ENCODE measurements around the gene MTURN. TPM values are rescaled to one million over a fixed set of nuclear protein-coding genes. Genes with fewer than 3 reads are reported as not detected.

The MTURN gene
- total and polyA plus RNA-seq, 10 of the 15 experiments (the other 5 are each of a cell fraction or from before 2014, with no cell fraction given): 0.52 to 5.0 (median 3.3) TPM

DNA sequence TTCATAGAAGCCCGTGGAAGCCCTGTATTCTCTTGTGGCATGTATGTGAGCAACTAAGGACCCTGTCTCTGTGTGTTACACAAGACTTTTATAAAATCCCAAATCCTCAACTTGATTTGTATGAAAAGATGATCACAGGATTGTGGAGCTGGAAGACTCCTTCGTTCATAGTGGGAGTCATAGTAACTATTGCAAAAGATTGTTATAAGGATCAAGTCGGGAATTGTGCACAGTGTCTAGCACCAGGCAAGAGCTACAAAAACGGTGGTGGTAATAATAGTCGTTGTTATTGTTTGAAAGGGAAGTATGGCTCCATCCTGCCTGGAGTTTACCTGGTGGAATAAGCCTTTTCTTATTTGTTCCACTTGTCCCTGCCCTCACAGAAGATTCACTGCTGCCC, 42.8 kb upstream of the MTURN start:
- TF ChIP-seq MYB (IDR thresholded peaks at IDR 0.05; ENCODE audit: borderline replicate concordance, low read depth, low read length) (no peak), IKZF1 (conservative IDR thresholded peaks at IDR 0.05) (no peak), NFXL1 (IDR thresholded peaks at IDR 0.05; ENCODE audit: borderline replicate concordance) (no peak), SMARCA5 (IDR thresholded peaks at IDR 0.05) (no peak), YY1 (IDR thresholded peaks at IDR 0.05; ENCODE audit: low read depth, low read length) (no peak), RCOR1 (conservative IDR thresholded peaks at IDR 0.05; ENCODE audit: low read depth, low read length) (no peak)
- TF ChIP-seq, protein P1, sequence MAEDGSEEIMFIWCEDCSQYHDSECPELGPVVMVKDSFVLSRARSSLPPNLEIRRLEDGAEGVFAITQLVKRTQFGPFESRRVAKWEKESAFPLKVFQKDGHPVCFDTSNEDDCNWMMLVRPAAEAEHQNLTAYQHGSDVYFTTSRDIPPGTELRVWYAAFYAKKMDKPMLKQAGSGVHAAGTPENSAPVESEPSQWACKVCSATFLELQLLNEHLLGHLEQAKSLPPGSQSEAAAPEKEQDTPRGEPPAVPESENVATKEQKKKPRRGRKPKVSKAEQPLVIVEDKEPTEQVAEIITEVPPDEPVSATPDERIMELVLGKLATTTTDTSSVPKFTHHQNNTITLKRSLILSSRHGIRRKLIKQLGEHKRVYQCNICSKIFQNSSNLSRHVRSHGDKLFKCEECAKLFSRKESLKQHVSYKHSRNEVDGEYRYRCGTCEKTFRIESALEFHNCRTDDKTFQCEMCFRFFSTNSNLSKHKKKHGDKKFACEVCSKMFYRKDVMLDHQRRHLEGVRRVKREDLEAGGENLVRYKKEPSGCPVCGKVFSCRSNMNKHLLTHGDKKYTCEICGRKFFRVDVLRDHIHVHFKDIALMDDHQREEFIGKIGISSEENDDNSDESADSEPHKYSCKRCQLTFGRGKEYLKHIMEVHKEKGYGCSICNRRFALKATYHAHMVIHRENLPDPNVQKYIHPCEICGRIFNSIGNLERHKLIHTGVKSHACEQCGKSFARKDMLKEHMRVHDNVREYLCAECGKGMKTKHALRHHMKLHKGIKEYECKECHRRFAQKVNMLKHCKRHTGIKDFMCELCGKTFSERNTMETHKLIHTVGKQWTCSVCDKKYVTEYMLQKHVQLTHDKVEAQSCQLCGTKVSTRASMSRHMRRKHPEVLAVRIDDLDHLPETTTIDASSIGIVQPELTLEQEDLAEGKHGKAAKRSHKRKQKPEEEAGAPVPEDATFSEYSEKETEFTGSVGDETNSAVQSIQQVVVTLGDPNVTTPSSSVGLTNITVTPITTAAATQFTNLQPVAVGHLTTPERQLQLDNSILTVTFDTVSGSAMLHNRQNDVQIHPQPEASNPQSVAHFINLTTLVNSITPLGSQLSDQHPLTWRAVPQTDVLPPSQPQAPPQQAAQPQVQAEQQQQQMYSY (CRISPR knock-in tag; IDR thresholded peaks at IDR 0.05): no peak
- TF ChIP-seq, protein P2, sequence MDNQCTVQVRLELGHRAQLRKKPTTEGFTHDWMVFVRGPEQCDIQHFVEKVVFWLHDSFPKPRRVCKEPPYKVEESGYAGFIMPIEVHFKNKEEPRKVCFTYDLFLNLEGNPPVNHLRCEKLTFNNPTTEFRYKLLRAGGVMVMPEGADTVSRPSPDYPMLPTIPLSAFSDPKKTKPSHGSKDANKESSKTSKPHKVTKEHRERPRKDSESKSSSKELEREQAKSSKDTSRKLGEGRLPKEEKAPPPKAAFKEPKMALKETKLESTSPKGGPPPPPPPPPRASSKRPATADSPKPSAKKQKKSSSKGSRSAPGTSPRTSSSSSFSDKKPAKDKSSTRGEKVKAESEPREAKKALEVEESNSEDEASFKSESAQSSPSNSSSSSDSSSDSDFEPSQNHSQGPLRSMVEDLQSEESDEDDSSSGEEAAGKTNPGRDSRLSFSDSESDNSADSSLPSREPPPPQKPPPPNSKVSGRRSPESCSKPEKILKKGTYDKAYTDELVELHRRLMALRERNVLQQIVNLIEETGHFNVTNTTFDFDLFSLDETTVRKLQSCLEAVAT (IDR thresholded peaks at IDR 0.05): no peak
- BruUV-seq (replicated peaks): no TSS peak
- CTCF ChIA-PET: interaction anchor here (0.6 to 1.3 kb wide), 3 partner anchors 21 to 30 kb away, joined by 3 to 4 read pairs (median 3); no protein-coding TSS in a partner anchor
- WGBS (ENCODE audit: insufficient coverage, insufficient replicate concordance, low lambda C conversion rate, missing lambda C conversion rate): 68% methylated on average over 5 of the region's 5 CpGs
- SMC1A ChIA-PET (ENCODE audit: uncharacterized antibody, unreplicated experiment): interaction anchor here (1.3 kb wide), 2 partner anchors 10 to 16 kb away, joined by 3 read pairs; no protein-coding TSS in a partner anchor
- H2AFZ ChIP-seq (ENCODE audit: control insufficient read depth, low read depth, low read length): no peak overlapping the region
- intact Hi-C loops (cut with micrococcal nuclease; ENCODE audit: unreplicated experiment) (no loop called here), in situ Hi-C loops (cut with MboI) (no loop called here)
- POLR2A ChIA-PET: no interaction called here
- H3K4me3 ChIP-seq: no peak overlapping the region
- no peak for ATAC-seq
- no peaks in the 10 kb centered on the region for H3K36me3 ChIP-seq (ENCODE audit: control insufficient read depth in 2 of 2, insufficient read depth in 2 of 2, low read length in 1 of 2)
- H3K4me2 ChIP-seq (ENCODE audit: control insufficient read depth, insufficient read depth): no peak overlapping the region
- no peaks in the 10 kb centered on the region for H3K27me3 ChIP-seq (replicated peaks in 1 of 2; ENCODE audit: control insufficient read depth in 2 of 2, insufficient read depth in 2 of 2, low read length in 1 of 2)
- H3K9ac ChIP-seq (ENCODE audit: control insufficient read depth, insufficient read depth, low read length): no peak overlapping the region
- DNase-seq (ENCODE audit: low read depth, low spot score): no peak
- peaks cover 3% of the 10 kb centered on the region; the same call in 1 of the 2 replicates for H3K4me1 ChIP-seq (ENCODE audit: control insufficient read depth, insufficient read depth, low read length)
- H3K9me3 ChIP-seq (replicated peaks; ENCODE audit: control insufficient read depth, insufficient read depth, low read length): no peaks in the 10 kb centered on the region
- FAIRE-seq: no peak
- no peak overlapping the region for H3K27ac ChIP-seq (ENCODE audit: control insufficient read depth, insufficient read depth)
- RAD21 ChIA-PET (ENCODE audit: unreplicated experiment): interaction anchor here (1.2 kb wide), 1 partner anchor 70 kb away, joined by 3 read pairs; no protein-coding TSS in a partner anchor
- no peaks in the 10 kb centered on the region for H4K20me1 ChIP-seq (ENCODE audit: control insufficient read depth, insufficient read depth)
- H3K79me2 ChIP-seq (ENCODE audit: control insufficient read depth, insufficient read depth, low read length): no peaks in the 10 kb centered on the region

Data from GM12878 (cell line).